ENCODE measurements around the gene PTGDS. TPM values are rescaled to one million over a fixed set of nuclear protein-coding genes. Genes with fewer than 3 reads are reported as not detected.

PTGDS gene
- total RNA-seq, 1 donor from 2014 or later: 10.2 TPM

DNA sequence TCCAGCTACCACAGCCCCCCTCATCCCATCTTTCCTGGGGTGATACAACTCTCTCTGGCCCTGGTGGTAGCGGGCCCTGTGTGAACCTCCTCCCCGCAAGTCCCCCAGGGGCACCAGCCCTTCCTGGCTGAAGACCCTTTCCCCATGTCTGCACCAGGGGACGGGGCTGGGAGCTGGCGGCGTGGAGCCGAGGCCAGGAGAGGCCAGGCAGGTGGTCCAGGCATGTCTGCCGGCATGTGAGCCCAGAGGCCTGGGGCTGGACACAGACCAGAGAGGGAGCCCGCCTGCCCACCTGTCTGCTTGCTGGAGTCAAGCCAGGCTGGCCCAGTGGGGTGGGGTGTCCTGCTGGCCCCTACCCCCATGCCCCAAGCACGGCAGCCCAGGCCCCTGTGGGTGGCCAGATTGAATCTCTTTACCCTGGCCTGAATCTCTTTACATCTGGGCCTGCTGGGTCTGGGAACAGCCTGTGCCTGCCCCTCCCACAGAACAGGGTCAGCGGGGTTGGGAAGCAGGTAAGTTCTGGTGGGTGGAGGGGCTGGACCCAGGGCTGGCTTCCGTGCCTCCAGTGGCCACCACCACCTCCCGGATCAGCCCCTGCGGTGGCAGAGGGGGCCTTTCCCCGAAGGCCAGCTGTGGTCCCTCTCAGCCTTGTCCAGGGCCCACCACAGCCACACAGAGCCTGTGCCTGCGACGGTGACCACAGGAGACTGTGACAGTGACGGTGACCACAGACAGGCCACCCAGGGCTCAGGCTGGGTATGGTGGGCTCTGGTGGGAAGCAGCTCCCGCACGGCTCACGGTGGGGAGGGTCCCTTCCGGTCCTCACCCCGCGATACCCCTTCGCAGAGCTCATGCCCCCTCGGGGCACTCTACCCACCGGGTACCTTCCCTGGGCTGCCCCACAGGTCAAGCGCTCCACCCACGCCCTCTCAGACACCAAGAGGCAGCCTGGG, 18.1 kb upstream of the PTGDS start:
- DNase-seq: no peak

DNA sequence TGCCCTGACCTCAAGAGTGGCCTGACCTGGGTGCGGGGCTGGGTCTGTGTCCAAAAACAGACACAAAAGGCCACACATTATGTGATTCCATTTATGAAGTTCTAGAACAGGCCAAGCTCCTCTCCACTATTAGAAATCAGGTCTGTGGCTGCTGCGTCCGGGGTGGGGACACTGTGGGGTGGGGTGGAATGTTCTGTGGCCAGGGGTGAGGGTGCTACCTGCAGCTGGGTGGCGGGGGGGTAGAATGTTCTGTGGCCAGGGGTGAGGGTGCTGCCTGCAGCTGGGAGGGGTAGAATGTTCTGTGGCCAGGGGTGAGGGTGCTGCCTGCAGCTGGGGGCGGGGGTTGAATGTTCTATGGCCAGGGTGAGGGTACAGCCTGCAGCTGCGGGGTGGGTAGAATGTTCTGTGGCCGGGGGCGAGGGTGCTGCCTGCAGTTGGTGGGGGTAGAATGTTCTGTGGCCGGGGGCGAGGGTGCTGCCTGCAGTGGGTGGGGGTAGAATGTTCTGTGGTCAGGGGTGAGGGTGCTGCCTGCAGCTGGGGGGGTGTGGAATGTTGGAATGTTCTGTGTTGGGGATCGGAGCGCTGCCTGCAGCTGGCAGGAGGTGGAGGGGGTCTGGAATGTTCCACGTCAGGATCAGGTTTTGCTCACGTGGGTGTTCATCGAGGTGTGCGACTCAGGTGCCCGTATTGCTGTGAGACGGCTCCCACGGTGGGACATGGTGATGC, 16.9 kb upstream of the PTGDS start:
- DNase-seq: no peak

DNA sequence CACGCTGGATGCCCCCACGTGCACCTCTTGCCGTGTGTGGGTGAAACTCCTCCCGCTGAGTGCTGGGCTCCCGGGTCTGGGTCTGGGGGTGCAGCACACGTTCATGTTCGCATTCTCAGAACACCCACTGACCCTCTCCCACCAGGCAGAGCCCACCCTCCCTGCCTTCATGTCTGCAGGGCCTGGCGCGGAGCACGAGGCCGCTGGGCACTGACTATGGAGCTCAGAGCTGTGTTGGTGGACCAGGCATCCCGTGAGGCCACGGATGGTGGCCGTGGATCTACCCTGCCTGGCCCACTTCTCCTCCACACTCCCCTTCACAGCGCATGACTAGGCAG, 16.4 kb upstream of the PTGDS start:
- no peak for DNase-seq

DNA sequence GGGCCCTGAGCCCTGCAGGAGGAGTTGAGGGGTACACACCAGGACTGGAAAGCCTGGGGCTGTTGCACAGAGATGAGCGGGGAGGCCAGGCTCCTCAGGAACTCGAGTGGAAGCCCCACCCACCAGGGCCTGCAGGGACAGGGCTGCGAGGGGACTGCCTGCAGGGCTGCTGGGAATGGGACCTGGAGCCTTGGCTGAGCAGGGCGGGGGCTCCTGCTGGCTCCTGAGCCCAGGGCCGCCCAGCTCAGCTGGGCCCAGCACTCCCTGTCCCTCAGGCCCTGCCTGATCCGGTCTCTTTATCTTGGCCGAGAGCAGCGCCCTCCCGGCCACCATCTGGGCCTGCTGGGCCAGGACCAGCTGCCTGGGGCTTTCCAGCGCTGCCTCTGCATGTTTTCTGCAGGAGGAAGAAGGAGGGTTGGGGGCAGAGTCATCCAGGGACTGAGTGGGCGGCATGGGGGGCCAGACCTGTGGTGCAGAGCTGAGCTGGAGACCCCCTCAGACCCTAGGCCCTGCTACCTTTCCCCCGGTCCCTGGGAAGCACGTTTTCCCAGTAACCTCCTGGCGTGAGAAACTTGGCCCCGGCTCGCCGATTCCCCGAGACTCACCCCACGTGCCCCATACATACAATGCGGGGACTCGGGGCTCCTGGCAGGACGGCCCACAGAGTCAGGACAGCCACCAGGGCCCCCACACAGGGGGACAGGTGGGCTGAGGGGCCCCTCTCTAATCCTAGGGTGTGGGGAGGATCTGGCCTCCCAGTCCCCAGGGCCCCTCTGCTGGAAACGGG, 15.8 kb upstream of the PTGDS start:
- DNase-seq: no peak

DNA sequence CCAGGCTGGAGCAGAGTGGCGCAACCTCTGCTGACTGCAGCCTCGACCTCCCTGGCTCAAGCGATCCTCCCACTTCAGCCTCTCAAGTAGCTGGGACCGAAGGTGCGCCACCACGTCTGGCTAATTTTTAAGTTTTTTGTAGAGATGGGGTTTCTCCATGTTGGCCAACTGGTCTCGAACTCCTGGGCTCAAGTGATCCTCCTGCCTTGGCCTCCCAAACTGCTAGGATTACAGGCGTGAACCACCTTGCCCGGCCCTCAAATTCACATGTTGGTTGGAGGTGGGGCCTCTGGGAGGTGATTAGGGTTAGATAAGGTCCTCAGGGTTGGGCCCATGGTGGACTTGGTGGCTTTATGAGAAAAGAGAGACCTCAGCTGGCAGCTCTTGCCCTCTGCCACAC, 15.1 kb upstream of the PTGDS start:
- DNase-seq: no peak

DNA sequence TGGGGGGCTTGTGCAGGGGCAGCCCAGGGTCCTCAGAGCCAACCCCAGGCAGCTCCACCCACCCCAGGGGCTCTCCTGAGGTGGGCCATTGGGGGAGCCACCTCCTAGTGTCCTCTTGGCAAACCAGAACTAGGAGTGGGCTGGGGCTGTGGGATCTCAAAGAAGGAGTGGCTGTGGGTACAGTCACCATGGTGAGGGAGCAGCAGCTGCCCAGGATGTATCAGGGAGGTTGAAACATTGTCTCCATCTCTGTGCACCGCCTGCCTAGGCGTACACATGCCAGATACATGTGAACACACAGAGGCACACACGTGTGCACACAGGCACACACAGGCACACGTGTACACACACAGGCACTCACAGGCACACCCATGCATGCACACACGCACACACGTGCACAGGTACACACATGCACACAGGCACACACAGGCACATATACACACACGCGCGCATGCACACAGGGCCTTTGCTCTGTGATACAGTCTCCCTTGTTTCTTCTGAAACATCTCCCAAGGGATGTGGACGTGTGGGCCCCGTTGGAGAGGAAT, 14.5 kb upstream of the PTGDS start:
- DNase-seq: no peak

DNA sequence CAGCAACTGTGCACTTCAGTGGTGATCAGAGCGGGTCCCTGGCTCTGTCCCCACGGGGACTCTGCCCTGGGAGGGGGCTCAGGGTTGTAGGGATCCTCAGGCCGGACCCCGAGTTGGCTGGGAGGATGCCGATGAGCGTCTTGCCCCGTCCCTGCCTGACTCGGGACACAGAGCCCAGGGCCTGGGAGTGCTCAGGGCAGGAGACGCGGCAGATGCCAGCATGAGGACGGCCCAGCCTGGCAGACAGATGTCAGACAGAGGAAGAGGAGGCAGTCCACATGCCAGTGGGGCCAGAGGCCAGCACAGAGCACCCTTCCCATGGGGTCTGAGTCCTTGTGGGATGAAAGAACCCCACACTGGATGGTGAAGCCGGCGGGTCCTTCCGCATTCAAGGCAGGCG, 14.0 kb upstream of the PTGDS start:
- no peak for DNase-seq

DNA sequence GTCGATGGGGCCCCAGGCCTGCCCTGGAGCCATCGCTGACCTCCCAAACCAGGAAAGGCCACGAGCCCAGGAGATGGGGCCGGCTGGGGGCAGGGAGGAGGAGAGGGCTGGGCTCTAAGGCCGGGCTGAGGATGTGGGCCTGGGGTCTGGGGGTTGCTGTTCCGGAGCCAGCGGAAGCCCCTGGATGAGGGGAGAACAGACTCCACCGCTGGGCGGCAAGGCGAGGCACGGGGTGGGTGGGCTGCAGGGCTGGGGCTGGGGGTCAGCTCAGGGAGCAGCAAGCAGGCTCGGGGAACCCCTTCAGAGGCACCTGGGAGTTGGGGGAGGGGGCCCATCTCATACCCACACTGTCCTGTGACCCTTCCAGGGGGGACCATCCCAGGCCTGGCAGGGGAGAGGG, 13.6 kb upstream of the PTGDS start:
- no peak for DNase-seq

DNA sequence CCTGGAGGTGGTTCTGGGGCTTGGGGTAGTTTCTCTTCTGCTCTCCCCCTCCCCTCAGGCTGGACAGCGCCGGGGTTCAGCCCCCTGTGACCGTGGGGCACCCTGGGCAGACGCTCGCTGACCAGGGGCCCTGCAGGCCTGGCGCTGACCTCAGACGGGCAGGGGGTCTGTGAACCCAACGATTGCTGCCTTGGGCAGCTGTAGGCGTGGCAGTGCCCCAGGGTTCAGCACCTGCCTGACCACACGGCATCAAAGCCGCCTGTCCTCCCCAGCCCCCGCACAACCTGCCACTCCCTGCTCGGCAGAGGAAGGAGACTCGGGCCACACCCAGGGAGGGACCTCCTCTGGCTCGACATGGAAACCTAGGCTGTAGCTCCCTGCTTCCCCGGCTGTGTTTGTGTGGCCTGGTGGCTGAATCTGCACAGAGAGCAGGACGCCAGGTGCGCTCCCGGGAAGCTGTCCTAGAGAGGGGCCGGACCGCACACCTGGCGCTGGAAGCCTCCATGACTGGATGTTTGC, 13.1 kb upstream of the PTGDS start:
- no peak for DNase-seq

DNA sequence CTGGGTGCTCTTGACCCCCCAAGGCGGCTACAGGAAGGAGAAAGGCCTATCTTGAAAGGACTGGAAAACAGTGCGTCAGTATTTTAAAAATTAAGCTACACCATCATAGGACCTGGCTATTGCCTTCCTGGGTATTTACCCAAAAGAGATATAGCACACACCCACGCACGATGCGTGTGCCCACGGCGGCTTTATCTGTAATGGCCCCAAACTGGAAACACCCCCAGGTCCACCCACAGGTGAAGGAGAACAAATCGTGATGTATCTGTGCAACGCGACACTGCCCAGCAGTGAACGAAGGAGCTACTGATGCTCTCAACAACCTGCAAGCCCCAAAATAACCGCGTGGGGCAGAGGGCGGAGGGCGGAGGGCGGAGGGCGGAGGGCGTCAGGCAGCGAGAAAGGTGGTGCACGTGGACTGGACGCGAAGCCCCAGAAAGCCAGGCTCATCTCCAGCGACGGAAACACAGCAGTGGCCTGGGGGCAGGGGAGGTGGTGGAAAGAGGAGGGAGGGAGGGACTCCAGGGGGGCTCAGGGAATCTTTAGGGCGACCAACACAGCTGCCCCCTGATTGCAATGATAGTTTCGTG, 12.4 kb upstream of the PTGDS start:
- DNase-seq: no peak

DNA sequence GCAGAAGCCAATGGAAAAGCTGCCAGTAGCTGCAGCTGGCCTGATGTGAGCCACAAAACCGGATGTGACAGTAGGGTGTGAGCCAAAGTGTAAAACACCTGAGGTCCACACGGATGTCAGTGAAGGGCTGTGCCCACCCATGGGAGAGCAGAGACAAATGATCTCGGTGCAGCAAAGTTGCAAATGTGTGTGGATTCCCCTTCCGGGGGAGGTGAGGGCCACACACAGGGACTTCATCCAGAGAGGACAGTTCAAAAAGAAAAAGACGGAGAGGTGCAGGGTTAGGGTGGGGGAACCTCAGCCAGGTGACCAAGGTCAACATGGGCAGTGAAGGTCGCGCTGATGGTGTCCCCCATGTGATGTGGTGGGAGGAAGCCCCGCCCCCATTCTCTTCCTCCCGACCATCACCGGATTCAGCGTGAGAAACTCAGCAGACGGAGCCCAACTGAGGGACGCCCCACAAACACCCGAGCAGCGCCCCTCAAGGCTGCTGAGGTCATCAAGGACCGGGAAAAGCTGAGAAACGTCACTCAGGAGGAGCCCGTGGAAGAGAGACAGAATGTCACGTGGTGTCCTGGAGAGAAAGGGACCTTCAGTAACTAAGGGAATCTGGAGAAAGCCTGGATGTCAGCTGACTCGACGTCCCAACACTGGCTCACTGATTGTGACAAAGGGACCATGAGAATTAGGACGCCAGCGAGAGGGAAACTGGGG, 11.4 kb upstream of the PTGDS start:
- DNase-seq: no peak

DNA sequence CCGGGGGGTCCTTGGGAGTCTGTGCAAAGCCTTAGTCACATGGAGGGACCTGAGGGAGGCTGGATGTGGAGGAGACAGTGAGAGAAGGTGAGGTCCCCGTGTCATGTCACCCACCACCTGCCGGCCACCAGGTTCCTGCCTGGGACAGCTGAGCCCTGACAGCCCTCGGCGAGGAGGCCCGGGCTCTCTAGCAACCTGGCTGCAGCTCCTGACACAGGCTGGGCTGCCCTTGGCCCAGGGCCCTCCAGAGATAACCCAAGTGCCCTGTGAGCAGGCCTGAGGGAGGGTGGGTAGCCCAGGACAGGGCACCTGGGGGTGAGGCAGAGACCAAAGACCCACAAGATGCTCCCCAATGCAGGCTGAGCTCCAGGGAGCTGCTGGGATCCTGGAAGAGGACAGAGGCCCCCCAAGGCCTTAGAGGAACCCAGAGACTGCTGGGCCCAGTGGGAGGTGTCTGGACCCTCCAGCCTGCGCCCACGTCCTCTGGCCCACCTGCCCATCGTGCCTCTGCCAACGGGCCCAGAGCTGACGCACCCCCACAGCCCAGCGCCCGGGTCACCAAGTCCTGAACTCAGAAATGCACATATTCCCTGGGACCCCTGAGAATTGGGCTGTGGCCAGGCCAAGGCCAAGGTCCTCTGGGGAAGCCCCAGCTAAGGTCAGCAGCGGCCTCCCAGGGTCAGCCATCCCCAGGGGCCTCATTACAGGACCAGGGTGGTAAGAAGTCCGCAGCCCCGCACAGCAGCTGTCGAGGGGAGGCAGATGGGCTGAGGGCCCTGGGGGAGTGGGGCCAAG, 8.8 kb upstream of the PTGDS start:
- DNase-seq: no peak

DNA sequence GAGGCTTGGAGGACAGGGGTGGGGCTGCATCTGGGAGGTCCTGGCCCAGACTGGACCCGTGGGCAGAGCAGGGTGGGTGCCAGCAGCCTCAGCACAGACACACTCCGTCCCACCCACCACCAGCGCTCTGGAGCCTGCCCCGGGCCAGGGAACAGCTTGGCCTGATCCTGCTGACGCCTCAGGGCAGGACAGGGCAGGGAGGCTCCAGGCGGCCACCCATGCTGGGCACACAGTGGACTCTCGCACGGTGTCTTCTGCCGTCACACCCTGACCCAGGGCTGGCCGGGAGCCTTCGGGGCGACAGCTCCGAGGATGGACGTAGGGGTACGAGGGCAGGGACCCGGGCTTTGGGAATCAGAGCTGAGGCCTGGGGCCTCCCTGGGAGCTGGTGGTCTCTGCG, 8.2 kb upstream of the PTGDS start:
- no peak for DNase-seq

DNA sequence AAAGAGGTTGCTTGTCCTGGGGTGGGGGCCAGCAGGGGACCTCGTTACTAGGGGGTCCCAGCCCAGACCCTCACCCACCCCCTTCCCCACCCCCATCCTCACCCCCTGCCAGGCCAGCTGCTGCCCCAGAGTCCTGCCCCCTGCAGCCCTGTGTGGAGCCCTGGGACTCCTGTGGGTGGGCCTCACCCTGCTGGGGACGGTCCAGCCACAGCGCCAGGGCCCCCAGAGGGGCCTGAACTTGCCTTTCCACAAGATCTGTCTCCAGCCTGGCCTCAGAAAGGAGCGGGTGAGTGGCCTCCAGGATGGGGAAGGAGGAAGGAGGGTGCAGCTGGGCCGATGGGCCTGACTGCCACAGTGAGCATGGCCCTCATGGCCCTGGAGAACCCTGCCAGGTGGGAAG, 7.5 kb upstream of the PTGDS start:
- no peak for DNase-seq

DNA sequence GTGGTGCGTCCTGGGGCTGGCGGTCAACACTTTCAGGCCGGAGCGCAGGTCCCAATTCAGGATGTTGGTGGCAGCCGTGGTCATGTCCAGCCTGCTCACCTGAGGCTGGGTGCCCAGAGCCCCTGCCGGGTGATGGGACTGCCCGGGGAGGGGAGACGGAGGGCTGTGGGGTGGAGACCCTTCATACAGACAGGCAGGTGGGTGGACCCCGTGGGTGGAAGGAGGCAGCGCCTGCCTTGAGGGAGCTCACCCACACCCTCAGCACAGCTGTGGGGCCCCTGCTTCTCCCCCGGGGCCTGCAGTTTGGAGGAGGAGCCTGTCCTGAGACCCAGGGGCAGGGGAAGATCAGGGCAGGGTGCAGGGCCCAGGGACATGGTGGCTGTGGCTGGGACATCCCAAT, 6.9 kb upstream of the PTGDS start:
- no peak for DNase-seq

DNA sequence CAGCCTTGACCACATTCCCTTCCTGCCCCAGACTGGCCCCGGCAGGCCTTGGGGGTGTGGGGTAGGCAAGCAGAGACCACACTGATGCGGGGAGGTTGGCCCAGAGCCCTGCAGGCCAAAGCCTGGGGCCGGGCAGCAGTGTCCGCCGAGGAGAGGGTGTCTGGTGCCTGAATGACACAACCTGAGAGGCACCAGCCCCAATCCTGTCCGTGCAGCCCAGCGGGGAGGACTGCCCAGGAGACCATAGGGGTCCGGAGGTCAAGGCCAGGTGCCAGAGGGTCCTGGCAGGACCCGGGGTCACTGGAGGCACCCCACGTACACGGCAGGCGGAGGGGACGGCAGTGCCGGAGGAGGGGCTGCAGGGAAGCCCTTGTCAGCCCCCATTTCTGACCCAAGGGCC, 5.6 kb upstream of the PTGDS start:
- DNase-seq: no peak

DNA sequence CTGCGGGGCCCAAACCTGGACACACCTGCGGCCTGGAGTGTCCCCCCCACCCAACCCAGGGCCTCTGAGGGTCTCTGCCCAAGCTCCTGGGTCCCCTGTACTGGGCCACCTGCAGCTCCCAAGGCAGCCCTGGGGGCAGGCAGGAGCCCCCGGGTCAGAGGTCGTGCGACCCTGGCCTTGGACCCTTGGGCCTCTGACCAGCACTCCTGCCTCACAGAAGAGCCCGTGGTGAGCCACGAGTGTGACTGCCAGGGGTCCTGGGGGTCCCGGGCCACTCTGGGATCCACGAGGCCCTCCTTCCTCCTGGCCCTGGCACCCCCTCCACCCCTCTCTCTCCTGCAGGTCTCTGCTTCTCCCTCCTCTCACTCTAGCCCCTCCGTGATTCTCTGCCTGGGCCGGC, 5.0 kb upstream of the PTGDS start:
- no peak for DNase-seq

DNA sequence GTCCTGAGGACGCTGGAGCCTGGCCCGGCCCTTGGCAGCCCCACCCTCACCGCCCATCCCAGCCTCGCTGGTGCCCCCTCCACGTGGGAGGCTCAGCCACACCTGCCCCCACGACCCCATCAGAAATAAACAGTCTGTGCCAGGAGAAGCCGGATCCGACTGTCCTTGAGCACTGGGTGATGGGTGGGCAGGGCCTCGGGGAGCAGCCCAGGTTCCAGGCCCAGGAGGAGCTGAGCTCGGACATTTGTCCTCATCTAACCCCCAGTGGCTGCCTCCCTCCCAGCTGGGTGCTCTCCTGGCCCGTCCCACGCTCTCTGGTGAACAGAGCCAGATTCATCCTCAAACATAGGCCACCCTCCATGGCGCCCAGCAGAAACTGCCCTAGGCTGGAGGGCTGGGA, 4.6 kb upstream of the PTGDS start:
- DNase-seq: no peak

DNA sequence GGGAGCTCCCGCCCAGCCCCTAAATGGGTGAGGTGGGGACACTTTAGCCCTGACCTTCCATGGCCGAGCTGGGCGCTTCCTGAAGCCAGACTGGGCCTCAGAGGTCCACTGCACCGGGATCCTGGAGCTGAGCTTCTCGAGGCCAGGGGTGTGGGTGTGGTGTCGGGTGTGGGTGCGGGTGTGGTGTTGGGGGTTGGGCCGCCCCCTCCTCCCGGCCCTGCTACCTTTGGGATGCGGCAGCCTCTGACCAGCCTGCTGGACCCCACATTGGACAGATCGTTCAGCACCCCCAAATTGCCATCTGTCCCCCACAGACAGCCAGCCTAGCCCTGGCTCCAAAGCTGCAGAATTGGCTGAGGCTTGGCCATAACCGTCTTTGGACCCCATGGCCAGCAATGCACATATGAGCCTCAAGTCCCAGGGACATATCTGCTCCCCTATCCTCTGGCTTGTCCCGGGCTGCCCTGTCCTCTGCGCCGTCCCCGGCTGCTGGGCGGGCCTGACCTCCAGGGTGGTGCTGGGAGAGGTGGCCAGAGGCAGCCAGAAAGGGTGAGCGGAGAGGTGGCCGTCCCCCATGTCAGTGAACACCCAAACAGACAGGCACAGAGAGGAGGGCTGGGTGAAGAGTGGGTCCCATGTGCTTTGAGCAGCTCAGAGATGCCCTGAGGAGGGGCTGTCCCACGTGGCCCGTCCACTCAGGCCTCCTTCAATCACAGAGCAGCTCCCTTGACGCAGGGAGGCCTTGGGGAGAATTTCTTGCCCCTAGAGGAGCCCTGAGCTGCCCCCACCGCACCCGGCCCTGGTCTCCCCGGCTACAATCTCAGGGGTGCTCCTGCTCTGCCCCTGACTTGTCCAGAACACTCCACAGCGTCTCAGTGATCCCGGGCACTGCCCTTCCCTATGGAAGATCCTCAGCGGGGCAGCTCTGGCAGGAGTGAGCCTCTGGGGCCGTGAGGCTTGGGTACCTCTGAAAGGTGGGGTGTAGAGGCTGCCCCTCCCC, 3.4 kb upstream of the PTGDS start:
- DNase-seq: no peak

All from tongue (tissue), 2 donors.